ENCODE measurements around the gene BMP7. TPM values are rescaled to one million over a fixed set of nuclear protein-coding genes. Genes with fewer than 3 reads are reported as not detected.

BMP7 gene
- total RNA-seq, 4 donors from 2014 or later: 34.0 to 113 (median 80.2) TPM

DNA sequence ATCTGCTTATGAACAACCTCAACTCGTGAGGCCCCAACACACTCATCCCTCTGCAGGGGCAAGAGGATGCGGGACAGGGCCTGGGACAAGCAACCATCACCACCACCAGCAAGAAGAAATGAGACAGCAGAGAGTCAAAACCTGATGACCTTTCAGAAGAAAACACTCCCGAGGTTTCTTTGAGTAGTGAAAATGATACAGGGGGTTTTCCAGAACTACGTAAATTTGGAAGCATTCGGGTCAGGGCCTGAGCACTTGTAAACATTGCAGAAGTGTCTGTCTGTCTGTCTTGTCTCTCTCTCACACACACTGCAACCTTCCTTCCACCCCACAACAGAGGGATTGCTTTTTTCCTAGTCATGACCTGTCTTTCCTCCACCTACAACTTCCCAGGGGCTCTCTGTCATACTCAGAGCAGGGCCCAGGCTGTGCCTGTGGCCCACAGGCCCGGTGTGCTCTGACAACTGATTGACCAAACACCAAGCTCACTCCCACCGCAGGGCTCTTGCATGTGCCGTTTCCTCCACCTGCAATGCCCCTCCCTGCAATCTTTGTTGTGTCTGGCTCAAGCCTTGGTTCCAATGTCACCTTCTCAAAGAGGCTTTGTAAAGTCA is 90.9 kb downstream of the BMP7 start:
- no peak for DNase-seq

DNA sequence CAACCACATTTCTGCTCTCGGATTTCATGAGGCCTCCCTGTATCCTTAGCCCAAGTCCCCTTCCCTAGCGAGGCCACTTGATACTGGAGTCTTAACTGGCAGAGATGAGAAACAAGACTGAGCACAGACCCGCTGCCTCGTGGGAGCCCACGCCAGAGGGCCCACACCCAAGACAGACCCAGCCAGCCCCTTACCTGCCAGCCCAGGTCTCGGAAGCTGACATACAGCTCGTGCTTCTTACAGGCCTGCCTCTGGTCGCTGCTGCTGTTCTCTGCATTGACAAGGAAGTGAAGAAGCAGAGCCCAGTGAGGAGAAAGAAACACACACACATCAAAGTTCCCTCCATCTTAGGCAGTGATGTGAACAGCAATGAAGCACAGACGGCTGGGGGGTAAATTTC is 91.7 kb downstream of the BMP7 start:
- peaks cover 0 to 7% of the 10 kb centered on the region in 2 donors for H3K36me3 ChIP-seq
- WGBS, 2 donors: 78 to 89% methylated on average over 5 to 9 of the region's 9 CpGs
- no peaks in the 10 kb centered on the region for H3K9me3 ChIP-seq
- DNase-seq: no peak
- no peak for TF ChIP-seq POLR2A (IDR thresholded peaks at IDR 0.05)
- TF ChIP-seq, protein P1, sequence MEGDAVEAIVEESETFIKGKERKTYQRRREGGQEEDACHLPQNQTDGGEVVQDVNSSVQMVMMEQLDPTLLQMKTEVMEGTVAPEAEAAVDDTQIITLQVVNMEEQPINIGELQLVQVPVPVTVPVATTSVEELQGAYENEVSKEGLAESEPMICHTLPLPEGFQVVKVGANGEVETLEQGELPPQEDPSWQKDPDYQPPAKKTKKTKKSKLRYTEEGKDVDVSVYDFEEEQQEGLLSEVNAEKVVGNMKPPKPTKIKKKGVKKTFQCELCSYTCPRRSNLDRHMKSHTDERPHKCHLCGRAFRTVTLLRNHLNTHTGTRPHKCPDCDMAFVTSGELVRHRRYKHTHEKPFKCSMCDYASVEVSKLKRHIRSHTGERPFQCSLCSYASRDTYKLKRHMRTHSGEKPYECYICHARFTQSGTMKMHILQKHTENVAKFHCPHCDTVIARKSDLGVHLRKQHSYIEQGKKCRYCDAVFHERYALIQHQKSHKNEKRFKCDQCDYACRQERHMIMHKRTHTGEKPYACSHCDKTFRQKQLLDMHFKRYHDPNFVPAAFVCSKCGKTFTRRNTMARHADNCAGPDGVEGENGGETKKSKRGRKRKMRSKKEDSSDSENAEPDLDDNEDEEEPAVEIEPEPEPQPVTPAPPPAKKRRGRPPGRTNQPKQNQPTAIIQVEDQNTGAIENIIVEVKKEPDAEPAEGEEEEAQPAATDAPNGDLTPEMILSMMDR (IDR thresholded peaks at IDR 0.05): no peak
- no peak overlapping the region for H3K27ac ChIP-seq
- intact Hi-C loops (cut with DNase I): loop anchor here (10.0 kb wide), 1 partner anchor 80 kb away; no protein-coding TSS in a partner anchor
- H3K4me3 ChIP-seq (replicated peaks in 1 of 3): no peak overlapping the region
- H3K4me1 ChIP-seq: no peaks in the 10 kb centered on the region
- no peaks in the 10 kb centered on the region for H3K27me3 ChIP-seq

More for the DNA sequence above, 90.9 kb downstream of the BMP7 start:
- WGBS, 2 donors: 84 to 89% methylated on average over 8 of the region's 8 CpGs
- TF ChIP-seq, protein P1 (IDR thresholded peaks at IDR 0.05): no peak
- no peak for TF ChIP-seq POLR2A (IDR thresholded peaks at IDR 0.05)
- no peaks in the 10 kb centered on the region for H3K27me3 ChIP-seq
- no peak overlapping the region for H3K4me3 ChIP-seq (replicated peaks in 1 of 3)
- intact Hi-C loops (cut with DNase I): loop anchor here (10.0 kb wide), 1 partner anchor 79 kb away; no protein-coding TSS in a partner anchor
- H3K27ac ChIP-seq: no peak overlapping the region
- peaks cover 0 to 3% of the 10 kb centered on the region in 2 donors for H3K36me3 ChIP-seq
- H3K9me3 ChIP-seq: no peaks in the 10 kb centered on the region
- no peaks in the 10 kb centered on the region for H3K4me1 ChIP-seq

DNA sequence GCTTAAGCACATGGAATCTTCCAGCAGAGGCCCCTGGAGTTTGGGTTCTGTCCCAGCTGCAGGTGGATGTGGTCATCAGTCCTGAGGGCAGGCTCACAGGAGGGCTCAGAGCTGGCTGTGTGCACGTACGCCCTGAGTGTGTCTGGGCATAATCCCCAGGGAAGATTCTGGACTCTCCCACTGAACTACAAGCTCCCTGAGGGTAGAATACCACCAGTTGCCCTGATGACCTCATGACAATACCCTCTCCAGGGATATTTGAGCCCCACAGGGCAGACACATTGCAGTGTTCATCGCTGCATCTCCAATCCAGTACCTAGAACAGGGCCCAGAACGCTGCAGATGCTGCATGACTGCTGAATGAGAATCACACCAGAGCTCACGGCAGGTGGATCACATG is 92.5 kb downstream of the BMP7 start:
- Histone ChIP-seq H3K36me3 (peaks cover 0 to 7% of the 10 kb centered on the region in 2 donors), H3K27ac (no peak overlapping the region), H3K9me3 (no peaks in the 10 kb centered on the region), H3K27me3 (no peaks in the 10 kb centered on the region), H3K4me1 (no peaks in the 10 kb centered on the region), H3K4me3 (replicated peaks in 1 of 3) (no peak overlapping the region)
- TF ChIP-seq, protein P1 (IDR thresholded peaks at IDR 0.05): no peak
- no peak for TF ChIP-seq POLR2A (IDR thresholded peaks at IDR 0.05)
- intact Hi-C loops (cut with DNase I): loop anchor here (10.0 kb wide), 1 partner anchor 81 kb away; no protein-coding TSS in a partner anchor
- WGBS, 2 donors: 97 to 100% methylated on average over 2 to 5 of the region's 5 CpGs
- no peak for DNase-seq

DNA sequence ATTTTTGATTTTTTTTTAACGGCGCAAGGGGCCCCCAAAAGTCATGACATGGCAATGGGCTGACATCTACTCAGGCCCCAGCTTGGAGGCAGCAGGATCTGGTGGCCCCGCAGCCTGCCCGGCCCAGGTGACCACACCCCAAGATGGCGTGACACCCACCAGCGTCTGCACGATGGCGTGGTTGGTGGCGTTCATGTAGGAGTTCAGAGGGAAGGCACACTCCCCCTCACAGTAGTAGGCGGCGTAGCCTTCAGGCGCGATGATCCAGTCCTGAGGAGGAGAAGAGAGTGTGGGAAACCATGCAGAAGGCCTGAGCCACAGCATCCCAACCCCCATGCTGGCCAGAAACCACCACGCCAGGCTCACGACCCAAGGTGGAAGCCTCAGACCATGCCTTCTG is 93.4 kb downstream of the BMP7 start:
- no peaks in the 10 kb centered on the region for H3K9me3 ChIP-seq
- no peaks in the 10 kb centered on the region for H3K27me3 ChIP-seq
- peaks cover 4 to 6% of the 10 kb centered on the region in 2 donors for H3K4me1 ChIP-seq
- TF ChIP-seq, protein P1 (IDR thresholded peaks at IDR 0.05): no peak
- intact Hi-C loops (cut with DNase I): loop anchor here (10.0 kb wide), 1 partner anchor 82 kb away; no protein-coding TSS in a partner anchor
- WGBS, 2 donors: 91 to 95% methylated on average over 10 to 15 of the region's 15 CpGs
- no peak overlapping the region for H3K4me3 ChIP-seq (replicated peaks in 1 of 3)
- H3K27ac ChIP-seq: no peak overlapping the region
- no peak for DNase-seq
- peaks cover 0 to 7% of the 10 kb centered on the region in 2 donors for H3K36me3 ChIP-seq

DNA sequence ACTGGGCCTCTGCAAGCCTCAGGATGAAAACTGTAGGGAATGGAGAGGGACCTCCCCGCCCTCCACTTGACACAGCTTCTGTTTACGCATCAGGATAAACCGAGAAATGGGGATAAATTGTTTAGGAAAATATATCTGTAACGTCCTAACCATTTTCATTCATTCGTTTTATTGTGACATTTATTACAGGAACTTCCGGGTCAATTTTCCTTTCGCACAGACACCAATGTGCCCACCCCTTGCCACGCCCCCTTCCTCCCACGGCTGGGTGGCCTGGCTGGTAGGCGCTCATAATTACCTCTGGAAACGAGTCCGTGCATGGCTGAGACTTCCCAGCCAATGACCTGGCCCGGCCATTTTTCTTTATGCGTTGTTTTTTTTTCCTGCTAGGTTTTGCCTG is 96.1 kb downstream of the BMP7 start:
- H3K4me1 ChIP-seq: peaks cover 11 to 15% of the 10 kb centered on the region in 2 donors
- no peak for DNase-seq
- H3K27me3 ChIP-seq: no peaks in the 10 kb centered on the region
- TF ChIP-seq, protein P1 (IDR thresholded peaks at IDR 0.05): no peak
- no peak for TF ChIP-seq POLR2A (IDR thresholded peaks at IDR 0.05)
- H3K4me3 ChIP-seq (replicated peaks in 1 of 3): no peak overlapping the region
- 85 to 91% methylated on average over 14 of the region's 14 CpGs for WGBS, 2 donors
- H3K36me3 ChIP-seq: peaks cover 0 to 7% of the 10 kb centered on the region in 2 donors
- no peak overlapping the region for H3K27ac ChIP-seq
- intact Hi-C loops (cut with DNase I): loop anchor here (10.0 kb wide), 1 partner anchor 84 kb away; no protein-coding TSS in a partner anchor
- no peaks in the 10 kb centered on the region for H3K9me3 ChIP-seq

All from thyroid gland (tissue), 4 donors.